Measurements from ENCODE around the gene CCDC80. TPM values are rescaled to one million over a fixed set of nuclear protein-coding genes. Genes with fewer than 3 reads are reported as not detected.

CCDC80 gene
- total and polyA plus RNA-seq, 4 donors = 64.5 to 1,615 (median 170) TPM

GRCh38 chr3:112651516-112651915 is 10.6 kb upstream of the CCDC80 start:
- H3K27me3 ChIP-seq (ENCODE audit: control insufficient read depth in 1 of 2, insufficient read depth in 2 of 2, low read length in 1 of 2) = no peaks in the 10 kb centered on the region

GRCh38 chr3:112651071-112651470 is 10.1 kb upstream of the CCDC80 start:
- Histone ChIP-seq H3K4me3 (ENCODE audit: low read length in 2 of 2) (no peak overlapping the region), H3K9me3 (ENCODE audit: control insufficient read depth, low read length) (no peaks in the 10 kb centered on the region), H3K27me3 (ENCODE audit: control insufficient read depth in 1 of 2, insufficient read depth in 2 of 2, low read length in 1 of 2) (no peaks in the 10 kb centered on the region), H3K36me3 (ENCODE audit: control insufficient read depth in 1 of 2, insufficient read depth in 2 of 2, low read length in 1 of 2) (no peaks in the 10 kb centered on the region), H3K4me1 (ENCODE audit: control insufficient read depth in 1 of 2, insufficient read depth in 2 of 2, low read length in 2 of 2) (no peaks in the 10 kb centered on the region), H3K27ac (ENCODE audit: low read depth in 1 of 2, low read length in 2 of 2) (no peak overlapping the region)
- DNase-seq = no peak
- no peak for ATAC-seq (ENCODE audit: low FRiP score)
- intact Hi-C loops (cut with DNase I) = no loop called here
- 93 to 95% methylated on average over 3 of the region's 3 CpGs for WGBS, 2 donors

More at GRCh38 chr3:112651516-112651915, 10.6 kb upstream of the CCDC80 start:
- intact Hi-C loops (cut with DNase I) = no loop called here
- WGBS, 2 donors = 95% methylated on average over 2 of the region's 2 CpGs
- Histone ChIP-seq H3K4me1 (ENCODE audit: control insufficient read depth in 1 of 2, insufficient read depth in 2 of 2, low read length in 2 of 2) (no peaks in the 10 kb centered on the region), H3K36me3 (ENCODE audit: control insufficient read depth in 1 of 2, insufficient read depth in 2 of 2, low read length in 1 of 2) (no peaks in the 10 kb centered on the region), H3K4me3 (ENCODE audit: low read length in 2 of 2) (no peak overlapping the region), H3K27ac (ENCODE audit: low read depth in 1 of 2, low read length in 2 of 2) (no peak overlapping the region), H3K9me3 (ENCODE audit: control insufficient read depth, low read length) (no peaks in the 10 kb centered on the region)
- ATAC-seq (ENCODE audit: low FRiP score) = no peak
- no peak for DNase-seq

- WGBS, 2 donors = 85% methylated on average over 3 of the region's 3 CpGs
- no peak for DNase-seq
- no peak overlapping the region for H3K27ac ChIP-seq (ENCODE audit: low read depth in 1 of 2, low read length in 2 of 2)
- ATAC-seq (ENCODE audit: low FRiP score) = no peak
- H3K36me3 ChIP-seq (ENCODE audit: control insufficient read depth in 1 of 2, insufficient read depth in 2 of 2, low read length in 1 of 2) = no peaks in the 10 kb centered on the region
- H3K4me1 ChIP-seq (ENCODE audit: control insufficient read depth in 1 of 2, insufficient read depth in 2 of 2, low read length in 2 of 2) = no peaks in the 10 kb centered on the region
- H3K4me3 ChIP-seq (ENCODE audit: low read length in 2 of 2) = no peak overlapping the region
- intact Hi-C loops (cut with DNase I) = no loop called here
- no peaks in the 10 kb centered on the region for H3K27me3 ChIP-seq (ENCODE audit: control insufficient read depth in 1 of 2, insufficient read depth in 2 of 2, low read length in 1 of 2)
- H3K9me3 ChIP-seq (ENCODE audit: control insufficient read depth, low read length) = no peaks in the 10 kb centered on the region
Measured at GRCh38 chr3:112650482-112650881, 9.5 kb upstream of the CCDC80 start.

- Histone ChIP-seq H3K9me3 (ENCODE audit: control insufficient read depth, low read length) (no peaks in the 10 kb centered on the region), H3K27ac (ENCODE audit: low read depth in 1 of 2, low read length in 2 of 2) (no peak overlapping the region), H3K4me1 (ENCODE audit: control insufficient read depth in 1 of 2, insufficient read depth in 2 of 2, low read length in 2 of 2) (no peaks in the 10 kb centered on the region), H3K4me3 (ENCODE audit: low read length in 2 of 2) (no peak overlapping the region), H3K36me3 (ENCODE audit: control insufficient read depth in 1 of 2, insufficient read depth in 2 of 2, low read length in 1 of 2) (no peaks in the 10 kb centered on the region), H3K27me3 (ENCODE audit: control insufficient read depth in 1 of 2, insufficient read depth in 2 of 2, low read length in 1 of 2) (no peaks in the 10 kb centered on the region)
- intact Hi-C loops (cut with DNase I) = loop anchor here in 1 of 2 donors (5.0 kb wide), 1 partner anchor 48 kb away; no protein-coding TSS in a partner anchor
- DNase-seq (no peak), ATAC-seq (ENCODE audit: low FRiP score) (no peak)
- WGBS, 2 donors = 78 to 84% methylated on average over 1 of the region's 1 CpG
Measured at GRCh38 chr3:112649478-112649735, 8.5 kb upstream of the CCDC80 start.

GRCh38 chr3:112647122-112647521 is 6.2 kb upstream of the CCDC80 start:
- no peak for DNase-seq
- Histone ChIP-seq H3K4me3 (ENCODE audit: low read length in 2 of 2) (no peak overlapping the region), H3K27ac (ENCODE audit: low read depth in 1 of 2, low read length in 2 of 2) (no peak overlapping the region), H3K9me3 (ENCODE audit: control insufficient read depth, low read length) (no peaks in the 10 kb centered on the region), H3K27me3 (ENCODE audit: control insufficient read depth in 1 of 2, insufficient read depth in 2 of 2, low read length in 1 of 2) (no peaks in the 10 kb centered on the region), H3K36me3 (ENCODE audit: control insufficient read depth in 1 of 2, insufficient read depth in 2 of 2, low read length in 1 of 2) (no peaks in the 10 kb centered on the region), H3K4me1 (ENCODE audit: control insufficient read depth in 1 of 2, insufficient read depth in 2 of 2, low read length in 2 of 2) (no peaks in the 10 kb centered on the region)
- peak; percentile 11 for ATAC-seq (ENCODE audit: low FRiP score)
- intact Hi-C loops (cut with DNase I) = loop anchor here in 1 of 2 donors (5.0 kb wide), 1 partner anchor 50 kb away; no protein-coding TSS in a partner anchor
- 37 to 42% methylated on average over 5 of the region's 5 CpGs for WGBS, 2 donors

GRCh38 chr3:112646623-112647022 is 5.7 kb upstream of the CCDC80 start:
- no peaks in the 10 kb centered on the region for H3K36me3 ChIP-seq (ENCODE audit: control insufficient read depth in 1 of 2, insufficient read depth in 2 of 2, low read length in 1 of 2)
- H3K27me3 ChIP-seq (ENCODE audit: control insufficient read depth in 1 of 2, insufficient read depth in 2 of 2, low read length in 1 of 2) = no peaks in the 10 kb centered on the region
- DNase-seq (no peak), ATAC-seq (ENCODE audit: low FRiP score) (no peak)
- H3K4me1 ChIP-seq (ENCODE audit: control insufficient read depth in 1 of 2, insufficient read depth in 2 of 2, low read length in 2 of 2) = no peaks in the 10 kb centered on the region
- 68 to 71% methylated on average over 7 of the region's 7 CpGs for WGBS, 2 donors
- H3K27ac ChIP-seq (ENCODE audit: low read depth in 1 of 2, low read length in 2 of 2) = no peak overlapping the region
- intact Hi-C loops (cut with DNase I) = loop anchor here in 1 of 2 donors (5.0 kb wide), 1 partner anchor 51 kb away; no protein-coding TSS in a partner anchor
- H3K4me3 ChIP-seq (ENCODE audit: low read length in 2 of 2) = no peak overlapping the region
- H3K9me3 ChIP-seq (ENCODE audit: control insufficient read depth, low read length) = no peaks in the 10 kb centered on the region

- H3K27me3 ChIP-seq (ENCODE audit: control insufficient read depth in 1 of 2, insufficient read depth in 2 of 2, low read length in 1 of 2) = no peaks in the 10 kb centered on the region
- WGBS, 2 donors = 93% methylated on average over 4 of the region's 4 CpGs
- no peak overlapping the region for H3K4me3 ChIP-seq (ENCODE audit: low read length in 2 of 2)
- DNase-seq = no peak
- H3K36me3 ChIP-seq (ENCODE audit: control insufficient read depth in 1 of 2, insufficient read depth in 2 of 2, low read length in 1 of 2) = no peaks in the 10 kb centered on the region
- no peaks in the 10 kb centered on the region for H3K9me3 ChIP-seq (ENCODE audit: control insufficient read depth, low read length)
- intact Hi-C loops (cut with DNase I) = loop anchor here in 1 of 2 donors (5.0 kb wide), 3 partner anchors 43 to 82 kb away; partner anchors contain the start of genes ATG3 and SLC35A5
- H3K27ac ChIP-seq (ENCODE audit: low read depth in 1 of 2, low read length in 2 of 2) = no peak overlapping the region
- no peak for ATAC-seq (ENCODE audit: low FRiP score)
- no peaks in the 10 kb centered on the region for H3K4me1 ChIP-seq (ENCODE audit: control insufficient read depth in 1 of 2, insufficient read depth in 2 of 2, low read length in 2 of 2)
Measured at GRCh38 chr3:112644453-112644852, 3.5 kb upstream of the CCDC80 start.

- DNase-seq (no peak), ATAC-seq (ENCODE audit: low FRiP score) (no peak)
- no peaks in the 10 kb centered on the region for H3K36me3 ChIP-seq (ENCODE audit: control insufficient read depth in 1 of 2, insufficient read depth in 2 of 2, low read length in 1 of 2)
- no peaks in the 10 kb centered on the region for H3K4me1 ChIP-seq (ENCODE audit: control insufficient read depth in 1 of 2, insufficient read depth in 2 of 2, low read length in 2 of 2)
- intact Hi-C loops (cut with DNase I) = loop anchor here (2.0 to 5.0 kb wide), 6 partner anchors 44 to 335 kb away; partner anchors contain the start of genes ATG3 (in 1 of the 2) and SLC35A5 (in 1 of the 2)
- no peak overlapping the region for H3K4me3 ChIP-seq (ENCODE audit: low read length in 2 of 2)
- H3K27ac ChIP-seq (ENCODE audit: low read depth in 1 of 2, low read length in 2 of 2) = no peak overlapping the region
- 89 to 92% methylated on average over 3 of the region's 3 CpGs for WGBS, 2 donors
- H3K27me3 ChIP-seq (ENCODE audit: control insufficient read depth in 1 of 2, insufficient read depth in 2 of 2, low read length in 1 of 2) = no peaks in the 10 kb centered on the region
- no peaks in the 10 kb centered on the region for H3K9me3 ChIP-seq (ENCODE audit: control insufficient read depth, low read length)
Measured at GRCh38 chr3:112643621-112644240, 2.8 kb upstream of the CCDC80 start.

- H3K4me1 ChIP-seq (ENCODE audit: control insufficient read depth in 1 of 2, insufficient read depth in 2 of 2, low read length in 2 of 2) = no peaks in the 10 kb centered on the region
- no peak overlapping the region for H3K27ac ChIP-seq (ENCODE audit: low read depth in 1 of 2, low read length in 2 of 2)
- H3K27me3 ChIP-seq (ENCODE audit: control insufficient read depth in 1 of 2, insufficient read depth in 2 of 2, low read length in 1 of 2) = no peaks in the 10 kb centered on the region
- WGBS, 2 donors = 2 to 5% methylated on average over 10 of the region's 10 CpGs
- intact Hi-C loops (cut with DNase I) = loop anchor here (2.0 to 5.0 kb wide), 6 partner anchors 44 to 336 kb away; partner anchors contain the start of genes ATG3 (in 1 of the 2) and SLC35A5 (in 1 of the 2)
- no peak overlapping the region for H3K4me3 ChIP-seq (ENCODE audit: low read length in 2 of 2)
- ATAC-seq (ENCODE audit: low FRiP score) = peak; percentile 85
- H3K9me3 ChIP-seq (ENCODE audit: control insufficient read depth, low read length) = no peaks in the 10 kb centered on the region
- no peaks in the 10 kb centered on the region for H3K36me3 ChIP-seq (ENCODE audit: control insufficient read depth in 1 of 2, insufficient read depth in 2 of 2, low read length in 1 of 2)
- DNase-seq = peak; percentile 90 to 91
Measured at GRCh38 chr3:112642912-112643506, 2.1 kb upstream of the CCDC80 start.
